Measurements from ENCODE around the gene KIF15.

DNA sequence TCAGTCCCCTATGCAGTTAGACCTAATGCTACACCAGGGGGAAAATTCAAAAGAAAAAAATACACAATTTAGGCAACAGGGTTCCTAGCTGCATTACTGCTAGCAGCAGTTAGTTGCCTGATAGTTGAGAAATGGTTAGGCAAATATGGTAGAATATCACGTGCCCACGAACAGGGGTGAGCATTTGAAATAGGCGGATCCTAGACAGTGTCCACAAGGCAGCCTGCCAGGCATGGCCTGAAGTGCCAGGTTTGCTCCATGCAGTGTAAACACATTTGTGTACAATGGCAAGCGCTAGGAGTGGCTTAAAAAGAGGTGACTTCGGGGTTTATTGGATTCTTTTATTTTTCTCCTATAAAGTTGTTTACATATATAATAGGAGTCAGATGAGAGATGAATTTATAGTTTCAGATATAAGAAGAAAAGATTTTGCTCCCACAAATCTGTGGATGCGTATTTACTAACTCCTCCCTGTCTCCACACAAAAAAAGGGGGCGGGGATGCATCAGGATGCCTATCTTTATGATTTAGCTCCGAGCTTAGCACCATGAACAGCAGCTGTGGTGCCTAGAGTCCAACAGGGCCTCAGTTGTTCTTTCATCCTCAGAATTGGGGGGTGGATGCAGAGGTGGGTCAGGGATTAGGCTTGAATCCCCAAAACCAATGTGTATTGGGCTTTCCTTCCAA lies 108.9 kb downstream of the KIF15 start:
- TF ChIP-seq, protein P1, sequence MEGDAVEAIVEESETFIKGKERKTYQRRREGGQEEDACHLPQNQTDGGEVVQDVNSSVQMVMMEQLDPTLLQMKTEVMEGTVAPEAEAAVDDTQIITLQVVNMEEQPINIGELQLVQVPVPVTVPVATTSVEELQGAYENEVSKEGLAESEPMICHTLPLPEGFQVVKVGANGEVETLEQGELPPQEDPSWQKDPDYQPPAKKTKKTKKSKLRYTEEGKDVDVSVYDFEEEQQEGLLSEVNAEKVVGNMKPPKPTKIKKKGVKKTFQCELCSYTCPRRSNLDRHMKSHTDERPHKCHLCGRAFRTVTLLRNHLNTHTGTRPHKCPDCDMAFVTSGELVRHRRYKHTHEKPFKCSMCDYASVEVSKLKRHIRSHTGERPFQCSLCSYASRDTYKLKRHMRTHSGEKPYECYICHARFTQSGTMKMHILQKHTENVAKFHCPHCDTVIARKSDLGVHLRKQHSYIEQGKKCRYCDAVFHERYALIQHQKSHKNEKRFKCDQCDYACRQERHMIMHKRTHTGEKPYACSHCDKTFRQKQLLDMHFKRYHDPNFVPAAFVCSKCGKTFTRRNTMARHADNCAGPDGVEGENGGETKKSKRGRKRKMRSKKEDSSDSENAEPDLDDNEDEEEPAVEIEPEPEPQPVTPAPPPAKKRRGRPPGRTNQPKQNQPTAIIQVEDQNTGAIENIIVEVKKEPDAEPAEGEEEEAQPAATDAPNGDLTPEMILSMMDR (IDR thresholded peaks at IDR 0.05): no peak
- TF ChIP-seq POLR2A (IDR thresholded peaks at IDR 0.05): no peak

All from stomach (tissue), 4 donors.